ENCODE measurements around the gene ZNF335. TPM values are rescaled to one million over a fixed set of nuclear protein-coding genes. Genes with fewer than 3 reads are reported as not detected.
"Not testable (repeated sequence)": the region's sequence is repeated elsewhere in the genome, so short reads cannot be mapped to it uniquely, and the experiment has no call there.

ZNF335 gene
- total RNA-seq, 1 donor from 2014 or later, result 19.3 TPM

- no peak for DNase-seq (ENCODE audit: extremely low read depth, low read depth, low spot score)
Measured at GRCh38 chr20:45935416-45936046, 36.5 kb downstream of the ZNF335 start.

- peak; percentile 95 for DNase-seq (ENCODE audit: extremely low read depth, low read depth, low spot score)
Measured at GRCh38 chr20:45934586-45935415, 37.2 kb downstream of the ZNF335 start, which contains the start of gene PCIF1. TSS of gene PCIF1 (plus strand) at chr20:45934683. CDS start at chr20:45939000, 4,317 bp downstream.

- no peak for DNase-seq (ENCODE audit: extremely low read depth, low read depth, low spot score)
Measured at GRCh38 chr20:45934046-45934585, 37.9 kb downstream of the ZNF335 start.

GRCh38 chr20:45933266-45934045, 38.5 kb downstream of the ZNF335 start:
- no peak for DNase-seq (ENCODE audit: extremely low read depth, low read depth, low spot score)

- DNase-seq (ENCODE audit: extremely low read depth, low read depth, low spot score), result not testable (repeated sequence)
Measured at GRCh38 chr20:45931680-45932079, 40.3 kb downstream of the ZNF335 start.

GRCh38 chr20:45927071-45927878, 44.7 kb downstream of the ZNF335 start:
- DNase-seq (ENCODE audit: extremely low read depth, low read depth, low spot score), result no peak

GRCh38 chr20:45926731-45927070, 45.3 kb downstream of the ZNF335 start:
- DNase-seq (ENCODE audit: extremely low read depth, low read depth, low spot score), result no peak

- DNase-seq (ENCODE audit: extremely low read depth, low read depth, low spot score), result no peak
Measured at GRCh38 chr20:45925821-45926506, 46.0 kb downstream of the ZNF335 start.

GRCh38 chr20:45924391-45925261, 47.4 kb downstream of the ZNF335 start:
- no peak for DNase-seq (ENCODE audit: extremely low read depth, low read depth, low spot score)

GRCh38 chr20:45921337-45922189, 50.4 kb downstream of the ZNF335 start:
- DNase-seq (ENCODE audit: extremely low read depth, low read depth, low spot score), result no peak

- DNase-seq (ENCODE audit: extremely low read depth, low read depth, low spot score), result no peak
Measured at GRCh38 chr20:45920462-45921336, 51.3 kb downstream of the ZNF335 start.

- no peak for DNase-seq (ENCODE audit: extremely low read depth, low read depth, low spot score)
Measured at GRCh38 chr20:45919542-45920399, 52.2 kb downstream of the ZNF335 start.

- no peak for DNase-seq (ENCODE audit: extremely low read depth, low read depth, low spot score)
Measured at GRCh38 chr20:45918779-45919537, 53.0 kb downstream of the ZNF335 start.

GRCh38 chr20:45918182-45918737, 53.7 kb downstream of the ZNF335 start:
- DNase-seq (ENCODE audit: extremely low read depth, low read depth, low spot score), result no peak

- DNase-seq (ENCODE audit: extremely low read depth, low read depth, low spot score), result no peak
Measured at GRCh38 chr20:45917790-45918141, 54.2 kb downstream of the ZNF335 start.

Data from glomerular endothelial cell (primary cell).